ENCODE data around the gene NEU1.

Gene NEU1

GRCh38 chr6:31892821-31893220 is 30.2 kb upstream of the NEU1 start:
- DNase-seq: no peak

DNA sequence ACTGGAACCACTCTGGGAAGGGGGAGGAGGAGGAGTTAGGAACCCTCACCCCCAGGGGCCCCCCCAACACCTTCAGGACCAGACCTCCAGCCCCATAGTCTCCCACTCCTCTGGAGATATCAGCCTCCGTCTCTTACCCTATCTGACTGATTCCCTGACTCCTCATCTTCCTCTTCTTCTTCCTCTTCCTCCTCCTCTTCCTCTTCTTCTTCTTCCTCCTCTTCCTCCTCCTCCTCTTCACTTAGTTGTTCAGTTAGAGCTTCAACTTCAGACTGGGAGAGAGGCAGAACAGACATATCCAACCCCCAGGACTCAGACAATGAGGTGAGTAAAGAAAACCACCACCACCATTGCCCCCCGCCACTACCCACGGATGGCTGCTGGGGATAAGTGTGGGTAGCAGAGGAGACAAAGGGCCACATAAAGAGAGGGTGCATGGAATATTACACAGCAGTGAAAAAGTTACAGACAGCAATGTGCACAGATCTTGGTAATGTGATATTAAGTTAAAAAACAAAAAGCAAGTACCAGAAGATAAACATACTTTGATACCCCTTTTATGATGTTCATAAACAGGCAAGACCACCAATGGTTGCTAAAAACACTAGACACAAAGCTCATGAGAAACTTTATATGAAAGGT is 26.8 kb upstream of the NEU1 start:
- no peak for DNase-seq

GRCh38 chr6:31888276-31889258 is 25.9 kb upstream of the NEU1 start:
- DNase-seq: no peak

- no peak for DNase-seq
Measured at GRCh38 chr6:31887173-31888007, 24.8 kb upstream of the NEU1 start.

DNA sequence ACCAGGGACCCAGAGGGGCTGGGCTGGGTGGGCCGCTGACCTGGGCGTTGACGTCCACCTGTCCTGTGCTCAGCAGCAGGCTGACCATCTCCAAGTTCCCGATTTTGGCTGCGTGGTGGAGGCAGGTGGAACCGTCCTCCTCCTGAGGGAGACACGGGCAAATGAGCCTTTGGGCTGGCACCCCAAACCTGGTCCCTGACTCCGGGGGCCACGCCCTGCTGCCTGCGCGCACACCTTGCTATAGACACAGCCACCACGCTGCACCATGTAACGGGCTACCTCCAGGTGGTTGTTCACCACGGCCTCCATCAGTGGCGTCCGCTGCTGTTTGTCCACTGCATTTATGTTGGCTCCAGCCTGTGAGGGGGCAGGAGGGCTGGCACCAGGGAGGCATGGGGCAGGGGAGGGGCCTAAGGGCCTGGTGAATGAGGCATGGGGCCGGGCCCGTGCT is 23.9 kb upstream of the NEU1 start:
- DNase-seq: no peak

GRCh38 chr6:31884528-31885035 is 22.0 kb upstream of the NEU1 start:
- DNase-seq: no peak

- DNase-seq: no peak
Measured at GRCh38 chr6:31883676-31884075, 21.1 kb upstream of the NEU1 start.

DNA sequence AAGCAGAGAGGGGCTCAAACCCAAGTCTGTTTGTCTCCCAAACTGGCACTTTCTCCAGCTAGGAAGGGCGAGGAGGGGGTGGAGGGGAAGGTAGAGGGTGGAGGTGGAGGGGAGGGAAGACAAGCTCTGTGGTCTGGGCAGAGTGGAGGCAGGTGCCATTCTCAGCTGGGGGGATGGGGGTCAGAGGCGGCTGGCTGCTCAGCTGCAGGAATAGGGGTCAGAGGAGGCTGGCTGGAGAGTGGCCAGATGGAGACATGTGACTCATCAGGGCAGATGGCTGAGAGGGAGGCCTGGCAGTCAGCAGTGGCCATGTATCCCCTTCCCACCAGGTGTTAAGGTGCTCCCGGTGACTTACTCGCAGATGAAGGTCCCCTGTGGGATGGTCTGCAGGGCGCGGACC is 19.7 kb upstream of the NEU1 start:
- no peak for DNase-seq

- DNase-seq: no peak
Measured at GRCh38 chr6:31881136-31881859, 18.7 kb upstream of the NEU1 start.

DNA sequence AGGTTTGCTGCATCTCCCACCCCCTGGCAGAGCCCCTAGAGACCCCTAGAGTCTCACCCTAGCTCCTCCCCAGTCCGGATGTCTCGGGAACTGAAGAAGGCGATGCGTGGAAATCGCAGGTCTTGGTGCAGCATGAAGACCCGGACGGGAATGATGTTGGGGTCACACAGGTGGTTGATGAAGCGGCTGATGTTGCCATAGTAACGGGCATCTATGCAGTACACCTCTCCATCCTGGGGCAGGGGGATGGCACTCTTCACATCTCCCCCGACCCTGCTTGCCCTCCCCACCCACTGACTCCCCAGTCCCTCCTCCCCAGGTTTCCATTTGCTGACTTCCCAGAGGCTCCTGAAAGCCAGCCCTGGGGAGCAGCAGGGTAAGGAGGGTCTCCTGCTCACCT is 18.0 kb upstream of the NEU1 start:
- no peak for DNase-seq

- DNase-seq: no peak
Measured at GRCh38 chr6:31879901-31880300, 17.3 kb upstream of the NEU1 start.

- DNase-seq: no peak
Measured at GRCh38 chr6:31879143-31879542, 16.5 kb upstream of the NEU1 start.

GRCh38 chr6:31878726-31879125 is 16.1 kb upstream of the NEU1 start, which contains the start of gene SLC44A4:
Gene SLC44A4 (minus strand): TSS chr6:31878997. CDS start chr6:31878980, 17 bp downstream.
- DNase-seq: no peak

DNA sequence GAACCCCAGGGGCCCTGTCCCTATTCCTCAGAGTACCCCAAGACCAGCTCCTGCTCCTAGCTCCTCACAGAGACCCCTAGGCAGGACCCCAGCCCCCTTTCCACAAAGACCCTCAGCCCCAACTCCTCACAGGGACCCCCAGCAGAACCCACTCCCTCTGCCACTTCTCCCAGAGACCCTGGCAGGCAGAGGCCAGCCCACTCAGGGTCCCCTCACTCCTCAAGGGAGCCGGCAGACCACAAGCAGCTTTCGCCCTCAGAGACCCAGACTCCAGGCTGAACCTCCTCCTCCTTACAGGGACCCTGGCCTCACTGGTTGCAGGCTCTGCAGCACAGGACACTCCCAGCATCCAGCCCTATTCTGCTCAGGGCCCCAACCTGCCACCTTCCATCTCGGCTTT is 15.6 kb upstream of the NEU1 start:
- DNase-seq: no peak

GRCh38 chr6:31877651-31878161 is 15.1 kb upstream of the NEU1 start:
- DNase-seq: no peak

DNA sequence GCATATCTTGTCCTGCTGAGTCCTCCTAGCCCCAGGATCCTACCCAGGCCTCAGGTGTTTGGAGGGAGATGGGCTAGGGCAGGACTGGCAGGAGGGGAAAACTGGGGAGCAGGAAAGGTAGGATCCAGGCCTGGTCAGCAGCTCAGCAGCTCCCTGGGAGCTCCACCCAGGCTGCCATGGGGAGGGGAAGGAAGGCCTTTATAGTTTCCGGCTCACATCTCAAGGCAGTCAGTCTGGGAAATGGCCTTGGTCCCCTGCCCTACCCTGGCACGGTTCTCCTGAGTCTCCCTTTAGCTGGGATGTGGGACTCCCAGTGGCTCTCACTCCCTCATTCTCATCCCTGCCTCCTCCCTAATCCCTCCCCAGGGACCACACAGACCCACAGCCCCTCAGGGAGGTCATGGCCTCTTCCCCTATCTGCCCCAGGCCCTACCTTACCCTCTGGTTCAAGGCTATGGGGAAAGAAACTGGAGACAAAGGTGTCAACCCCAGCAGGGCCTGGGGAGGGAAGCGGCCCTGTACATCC is 14.6 kb upstream of the NEU1 start:
- no peak for DNase-seq

DNA sequence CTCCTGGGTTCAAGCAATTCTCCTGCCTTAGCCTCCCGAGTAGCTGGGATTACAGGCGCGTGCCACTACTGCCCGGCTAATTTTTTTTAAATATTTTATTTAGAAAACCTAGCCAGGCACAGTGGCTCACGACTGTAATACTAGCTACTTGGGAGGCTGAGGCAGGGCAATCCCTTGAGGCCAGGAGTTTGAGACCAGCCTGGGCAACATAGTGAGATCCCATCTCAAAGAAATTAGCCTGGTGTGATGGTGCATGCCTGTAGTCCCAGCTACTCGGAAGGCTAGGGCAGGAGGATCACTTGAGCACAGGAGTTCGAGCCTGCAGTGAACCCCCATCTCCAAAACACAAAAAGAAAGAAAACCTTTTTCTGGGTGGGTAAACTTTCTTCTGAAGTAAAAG is 13.7 kb upstream of the NEU1 start:
- DNase-seq: no peak

DNA sequence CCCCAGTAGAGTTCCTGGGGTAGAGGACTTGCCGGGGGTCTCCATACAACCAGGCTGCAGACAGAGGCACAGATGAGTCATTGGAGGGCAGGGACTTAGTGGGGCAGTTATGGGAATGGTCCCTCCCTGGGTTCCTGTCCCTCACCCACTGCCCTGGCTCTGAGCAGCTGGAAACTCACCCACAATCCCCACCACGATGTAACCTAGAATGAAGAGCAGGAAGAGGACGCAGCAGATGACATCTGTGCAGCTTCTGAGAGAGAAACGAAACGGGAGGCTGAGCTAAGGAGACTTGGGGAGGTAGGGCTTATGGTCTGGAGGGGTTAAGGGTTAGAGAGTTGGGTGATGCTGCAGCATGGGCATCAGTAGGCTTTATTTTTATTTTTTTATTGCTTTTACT is 13.3 kb upstream of the NEU1 start:
- no peak for DNase-seq

GRCh38 chr6:31874836-31875572 is 12.4 kb upstream of the NEU1 start:
- no peak for DNase-seq

- DNase-seq: no peak
Measured at GRCh38 chr6:31874084-31874670, 11.6 kb upstream of the NEU1 start.

Data from COR-L47 (cell line).